Measurements from ENCODE around the gene ABCA7.
A peak's percentile ranks its signal among the peaks of the same experiment; 100 is the strongest.

The ABCA7 gene

DNA sequence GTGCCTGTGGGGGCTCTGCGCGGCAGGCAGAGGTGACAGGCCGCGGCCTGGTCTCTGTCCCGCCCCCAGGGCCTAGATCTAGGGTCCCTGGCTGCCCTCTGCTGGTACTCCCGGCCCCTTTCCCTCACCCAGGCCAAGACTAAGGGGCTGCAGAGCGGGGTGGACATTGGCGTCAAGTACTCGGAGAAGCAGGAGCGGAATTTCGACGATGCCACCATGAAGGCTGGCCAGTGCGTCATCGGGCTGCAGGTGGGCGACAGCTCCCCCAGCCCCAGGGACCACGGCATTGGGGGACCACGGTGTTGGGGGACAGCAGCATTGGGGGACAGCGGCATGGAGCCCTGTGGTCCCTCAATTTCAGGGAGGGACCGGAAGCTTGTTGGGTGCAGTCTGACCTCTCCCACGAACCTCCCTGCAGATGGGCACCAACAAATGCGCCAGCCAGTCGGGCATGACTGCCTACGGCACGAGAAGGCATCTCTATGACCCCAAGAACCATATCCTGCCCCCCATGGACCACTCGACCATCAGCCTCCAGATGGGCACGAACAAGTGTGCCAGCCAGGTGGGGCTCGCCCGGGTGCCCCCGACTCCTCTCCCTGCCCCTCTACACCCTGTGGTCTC lies 3.8 kb upstream of the ABCA7 start:
- Histone ChIP-seq H3K4me3 (no peak overlapping the region), H3K4me2 (peak overlapping the region; percentile 95), H3K36me3 (peaks cover 7% of the 10 kb centered on the region; the same call in 1 of the 2 replicates), H3K9ac (no peak overlapping the region), H3K27me3 (no peaks in the 10 kb centered on the region), H3K4me1 (peaks cover 55% of the 10 kb centered on the region), H3K9me3 (no peaks in the 10 kb centered on the region), H4K20me1 (no peaks in the 10 kb centered on the region), H3K27ac (no peak overlapping the region)
- no peak for TF ChIP-seq Cebpa-rat (IDR thresholded peaks at IDR 0.05)

DNA sequence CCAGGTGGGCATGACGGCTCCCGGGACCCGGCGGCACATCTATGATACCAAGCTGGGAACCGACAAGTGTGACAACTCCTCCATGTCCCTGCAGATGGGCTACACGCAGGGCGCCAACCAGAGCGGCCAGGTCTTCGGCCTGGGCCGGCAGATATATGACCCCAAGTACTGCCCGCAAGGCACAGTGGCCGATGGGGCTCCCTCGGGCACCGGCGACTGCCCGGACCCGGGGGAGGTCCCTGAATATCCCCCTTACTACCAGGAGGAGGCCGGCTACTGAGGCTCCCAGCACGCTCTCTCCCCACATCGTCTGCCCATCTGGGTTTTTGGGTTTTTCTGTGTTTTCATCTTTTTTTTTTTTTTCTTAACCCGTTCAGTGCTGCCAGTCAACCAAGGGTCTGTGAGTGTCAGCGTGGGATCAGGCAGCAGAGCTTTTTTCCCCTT lies 2.3 kb upstream of the ABCA7 start:
- Histone ChIP-seq H3K4me1 (peaks cover 70% of the 10 kb centered on the region), H4K20me1 (peaks cover 11% of the 10 kb centered on the region), H3K36me3 (peaks cover under 1% of the 10 kb centered on the region; the same call in 1 of the 2 replicates), H3K4me2 (peak overlapping the region; percentile 95), H3K9me3 (no peaks in the 10 kb centered on the region), H3K27ac (peak overlapping the region; percentile 72), H3K9ac (peak overlapping the region; percentile 25; the same call in 1 of the 2 replicates), H3K4me3 (peak overlapping the region; percentile 57), H3K27me3 (no peaks in the 10 kb centered on the region)
- TF ChIP-seq Cebpa-rat (IDR thresholded peaks at IDR 0.05), result no peak

- Histone ChIP-seq H3K4me2 (peak overlapping the region; percentile 95), H3K9ac (peak overlapping the region; percentile 25; the same call in 1 of the 2 replicates), H3K27ac (peak overlapping the region; percentile 72), H3K4me1 (peaks cover 85% of the 10 kb centered on the region), H4K20me1 (peaks cover 11% of the 10 kb centered on the region), H3K9me3 (no peaks in the 10 kb centered on the region), H3K36me3 (no peaks in the 10 kb centered on the region), H3K4me3 (peak overlapping the region; percentile 67), H3K27me3 (no peaks in the 10 kb centered on the region)
- no peak for TF ChIP-seq Cebpa-rat (IDR thresholded peaks at IDR 0.05)
Observed at GRCh38 chr19:1038978-1039645, 795 bp upstream of the ABCA7 start.

DNA sequence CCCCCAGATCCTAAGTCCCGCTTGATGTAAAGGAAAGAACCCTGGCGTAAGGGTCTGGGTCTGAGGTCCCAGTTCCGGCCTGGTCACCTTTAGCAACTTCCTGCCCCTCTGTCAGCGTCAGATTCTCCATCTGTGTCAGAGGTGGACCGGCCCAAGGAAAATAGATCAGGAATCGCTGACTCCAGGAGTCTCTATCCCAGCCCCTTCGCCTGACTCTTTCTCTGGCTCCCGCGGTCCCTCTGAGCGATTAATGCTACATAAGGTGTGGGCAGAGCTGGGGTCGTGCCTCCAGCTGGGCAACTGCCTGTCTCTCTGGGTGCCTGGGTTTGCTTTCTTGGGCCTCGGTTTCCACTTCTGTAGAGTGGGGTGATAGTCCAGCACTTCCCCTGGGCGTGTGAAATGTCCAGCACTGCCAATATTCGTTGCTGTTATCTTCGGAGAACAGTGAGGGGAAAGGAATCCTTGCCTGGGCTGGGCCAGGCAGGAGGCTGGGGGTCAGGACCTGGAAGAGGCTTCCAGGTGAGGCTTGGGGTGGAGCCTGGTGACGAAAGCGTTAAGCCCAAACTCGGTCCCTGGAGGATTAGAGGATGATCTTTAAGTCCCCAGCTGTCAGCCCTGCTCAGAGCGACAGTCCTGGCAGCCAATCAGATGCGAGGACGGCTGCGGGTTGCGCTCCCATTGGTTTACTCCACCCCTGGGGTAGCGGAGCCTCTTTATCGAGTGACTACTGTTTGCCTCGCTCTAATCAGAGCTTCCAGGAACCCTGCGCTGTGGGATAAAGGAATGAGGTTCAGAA lies 767 bp downstream of the ABCA7 start:
- peaks cover 89% of the 10 kb centered on the region for H3K4me1 ChIP-seq
- peaks cover 11% of the 10 kb centered on the region for H4K20me1 ChIP-seq
- H3K27me3 ChIP-seq, result no peaks in the 10 kb centered on the region
- peak overlapping the region; percentile 61 for H3K9ac ChIP-seq
- H3K36me3 ChIP-seq, result no peaks in the 10 kb centered on the region
- no peaks in the 10 kb centered on the region for H3K9me3 ChIP-seq
- no peak overlapping the region for H3K27ac ChIP-seq
- peak overlapping the region; percentile 95 for H3K4me2 ChIP-seq
- TF ChIP-seq Cebpa-rat (IDR thresholded peaks at IDR 0.05), result no peak
- peak overlapping the region; percentile 67 for H3K4me3 ChIP-seq

- no peak overlapping the region for H3K9ac ChIP-seq
- H3K9me3 ChIP-seq, result no peaks in the 10 kb centered on the region
- H3K27me3 ChIP-seq, result no peaks in the 10 kb centered on the region
- no peak overlapping the region for H3K27ac ChIP-seq
- H3K4me2 ChIP-seq, result peak overlapping the region; percentile 95
- no peak for TF ChIP-seq Cebpa-rat (IDR thresholded peaks at IDR 0.05)
- H3K36me3 ChIP-seq, result no peaks in the 10 kb centered on the region
- H4K20me1 ChIP-seq, result peaks cover 11% of the 10 kb centered on the region
- H3K4me1 ChIP-seq, result peaks cover 89% of the 10 kb centered on the region
- peak overlapping the region; percentile 67 for H3K4me3 ChIP-seq
Observed at GRCh38 chr19:1041272-1041834, 1.4 kb downstream of the ABCA7 start.

DNA sequence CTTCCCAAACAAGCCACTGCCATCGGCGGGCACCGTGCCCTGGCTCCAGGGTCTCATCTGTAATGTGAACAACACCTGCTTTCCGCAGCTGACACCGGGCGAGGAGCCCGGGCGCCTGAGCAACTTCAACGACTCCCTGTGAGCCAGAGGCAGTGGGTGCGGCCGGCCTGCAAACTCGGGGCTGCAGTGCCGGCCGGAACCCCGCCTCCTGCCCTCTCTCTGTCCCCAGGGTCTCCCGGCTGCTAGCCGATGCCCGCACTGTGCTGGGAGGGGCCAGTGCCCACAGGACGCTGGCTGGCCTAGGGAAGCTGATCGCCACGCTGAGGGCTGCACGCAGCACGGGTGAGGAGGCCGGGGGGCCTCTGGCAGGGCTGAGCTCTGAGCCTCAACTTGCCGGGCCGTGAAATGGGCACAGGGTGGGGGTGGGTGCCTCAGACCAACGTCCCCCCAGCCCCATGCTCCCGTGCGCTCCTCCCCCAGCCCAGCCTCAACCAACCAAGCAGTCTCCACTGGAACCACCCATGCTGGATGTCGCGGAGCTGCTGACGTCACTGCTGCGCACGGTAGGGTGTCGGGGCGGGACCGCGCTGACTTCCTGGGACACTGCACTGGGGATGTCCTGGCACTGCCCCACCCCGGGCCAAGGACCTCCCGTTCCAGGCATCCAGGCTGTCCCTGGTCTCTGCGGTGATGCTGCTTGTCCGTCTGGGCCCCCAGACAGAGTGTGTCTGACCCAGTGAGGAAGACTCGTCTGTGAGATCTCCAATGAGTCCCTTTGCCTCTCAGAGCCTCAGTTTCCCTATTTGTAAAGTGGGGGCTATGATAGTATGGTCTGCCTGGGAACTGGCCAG lies 2.2 kb downstream of the ABCA7 start:
- no peaks in the 10 kb centered on the region for H3K27me3 ChIP-seq
- H3K27ac ChIP-seq, result no peak overlapping the region
- H3K4me2 ChIP-seq, result peak overlapping the region; percentile 95
- H3K9me3 ChIP-seq, result no peaks in the 10 kb centered on the region
- peaks cover 11% of the 10 kb centered on the region for H4K20me1 ChIP-seq
- peaks cover 4% of the 10 kb centered on the region; the same call in 1 of the 2 replicates for H3K36me3 ChIP-seq
- no peak overlapping the region for H3K9ac ChIP-seq
- H3K4me1 ChIP-seq, result peaks cover 87% of the 10 kb centered on the region
- H3K4me3 ChIP-seq, result no peak overlapping the region; the same call in 1 of the 2 replicates
- no peak for TF ChIP-seq Cebpa-rat (IDR thresholded peaks at IDR 0.05)

DNA sequence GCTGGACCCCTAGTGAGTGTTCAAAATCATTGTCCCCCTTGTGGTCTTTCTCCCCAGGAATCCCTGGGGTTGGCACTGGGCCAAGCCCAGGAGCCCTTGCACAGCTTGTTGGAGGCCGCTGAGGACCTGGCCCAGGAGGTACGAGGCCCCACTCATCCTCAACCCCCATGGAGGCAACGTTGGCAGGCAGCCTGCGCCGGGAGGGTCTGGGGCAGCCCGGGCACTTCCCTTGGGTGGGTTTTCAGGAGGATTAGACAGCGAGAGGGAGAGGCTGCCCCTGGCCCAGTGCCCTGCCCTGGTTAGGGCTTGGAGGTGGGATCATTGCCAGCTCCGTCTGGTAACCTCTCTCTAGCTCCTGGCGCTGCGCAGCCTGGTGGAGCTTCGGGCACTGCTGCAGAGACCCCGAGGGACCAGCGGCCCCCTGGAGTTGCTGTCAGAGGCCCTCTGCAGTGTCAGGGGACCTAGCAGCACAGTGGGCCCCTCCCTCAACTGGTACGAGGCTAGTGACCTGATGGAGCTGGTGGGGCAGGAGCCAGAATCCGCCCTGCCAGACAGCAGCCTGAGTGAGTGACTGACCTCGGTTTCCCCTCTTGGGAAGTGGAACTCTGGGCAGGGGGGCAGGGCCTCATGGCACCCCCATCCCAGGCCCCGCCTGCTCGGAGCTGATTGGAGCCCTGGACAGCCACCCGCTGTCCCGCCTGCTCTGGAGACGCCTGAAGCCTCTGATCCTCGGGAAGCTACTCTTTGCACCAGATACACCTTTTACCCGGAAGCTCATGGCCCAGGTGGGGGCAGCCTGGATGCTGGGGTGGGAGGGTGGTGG lies 3.0 kb downstream of the ABCA7 start:
- Histone ChIP-seq H3K9me3 (no peaks in the 10 kb centered on the region), H4K20me1 (peaks cover 11% of the 10 kb centered on the region), H3K27me3 (no peaks in the 10 kb centered on the region), H3K27ac (no peak overlapping the region), H3K4me2 (peak overlapping the region; percentile 95), H3K4me3 (no peak overlapping the region), H3K9ac (peak overlapping the region; percentile 31; the same call in 1 of the 2 replicates), H3K36me3 (peaks cover 8% of the 10 kb centered on the region; the same call in 1 of the 2 replicates), H3K4me1 (peaks cover 82% of the 10 kb centered on the region)
- TF ChIP-seq Cebpa-rat (IDR thresholded peaks at IDR 0.05), result no peak

- no peak overlapping the region for H3K4me2 ChIP-seq
- H3K9ac ChIP-seq, result no peak overlapping the region
- H3K27me3 ChIP-seq, result no peaks in the 10 kb centered on the region
- peaks cover 8% of the 10 kb centered on the region; the same call in 1 of the 2 replicates for H3K36me3 ChIP-seq
- H3K4me3 ChIP-seq, result no peak overlapping the region
- H3K4me1 ChIP-seq, result peaks cover 66% of the 10 kb centered on the region
- TF ChIP-seq Cebpa-rat (IDR thresholded peaks at IDR 0.05), result no peak
- H3K9me3 ChIP-seq, result no peaks in the 10 kb centered on the region
- H4K20me1 ChIP-seq, result peaks cover 11% of the 10 kb centered on the region
- H3K27ac ChIP-seq, result no peak overlapping the region
Observed at GRCh38 chr19:1045247-1045603, 5.3 kb downstream of the ABCA7 start.
